Measurements from ENCODE around the gene TENM4.

The TENM4 gene

DNA sequence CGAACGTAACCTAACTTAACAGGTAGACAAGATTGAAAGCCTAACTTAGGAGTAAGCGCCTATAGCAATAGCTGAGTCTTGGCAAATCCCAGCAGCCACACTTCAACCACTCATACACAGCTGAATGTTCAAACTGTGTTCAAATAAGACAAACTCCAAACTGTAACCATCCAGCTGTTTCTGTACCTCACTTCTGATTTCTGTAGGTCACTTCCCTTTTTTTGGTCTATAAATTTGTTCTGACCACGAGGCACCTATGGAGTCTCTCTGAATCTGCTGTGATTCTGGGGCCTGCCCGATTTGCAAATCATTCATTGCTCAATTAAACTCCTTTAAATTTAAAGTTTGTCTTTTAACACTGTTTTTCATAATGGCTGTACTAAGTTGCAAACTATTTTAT is 8.2 kb upstream of the TENM4 start:
- DNase-seq (ENCODE audit: low read depth in 2 of 2, low spot score in 1 of 2) = no peak

DNA sequence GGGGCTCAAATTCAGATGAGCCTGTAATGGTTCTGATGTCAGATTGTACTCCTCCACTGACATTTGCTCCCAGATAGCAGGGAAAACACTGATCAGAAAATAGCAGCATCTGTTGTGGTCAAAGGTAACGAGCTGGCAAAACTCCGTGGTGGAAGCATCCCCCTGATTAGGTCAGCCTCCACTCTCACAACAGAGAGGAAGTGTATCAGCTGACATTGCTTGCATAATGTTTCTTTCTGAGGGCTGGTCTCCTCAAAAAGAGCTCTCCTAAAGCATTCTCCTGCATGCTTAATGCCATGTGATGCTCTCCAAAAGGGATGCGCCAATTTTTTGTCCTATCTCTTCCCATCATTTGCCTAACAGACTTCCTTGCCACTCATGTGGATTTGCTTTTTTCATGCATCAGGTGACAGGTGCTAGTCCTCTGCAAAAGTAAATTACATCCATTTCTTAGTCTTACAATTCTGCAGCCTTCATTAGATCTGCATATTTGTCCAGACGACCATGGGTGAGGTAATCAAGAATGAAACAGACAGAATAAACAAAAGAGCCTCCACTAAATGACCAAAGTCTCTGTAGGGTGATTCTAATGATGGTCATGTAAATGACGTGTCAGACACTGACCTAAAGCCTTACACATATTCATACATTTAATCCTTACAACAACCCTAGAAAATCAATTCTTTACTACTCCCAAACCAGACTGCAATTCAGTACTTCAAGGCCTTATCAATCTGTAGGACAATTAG is 6.4 kb upstream of the TENM4 start:
- no peak for DNase-seq (ENCODE audit: low read depth in 2 of 2, low spot score in 1 of 2)

DNA sequence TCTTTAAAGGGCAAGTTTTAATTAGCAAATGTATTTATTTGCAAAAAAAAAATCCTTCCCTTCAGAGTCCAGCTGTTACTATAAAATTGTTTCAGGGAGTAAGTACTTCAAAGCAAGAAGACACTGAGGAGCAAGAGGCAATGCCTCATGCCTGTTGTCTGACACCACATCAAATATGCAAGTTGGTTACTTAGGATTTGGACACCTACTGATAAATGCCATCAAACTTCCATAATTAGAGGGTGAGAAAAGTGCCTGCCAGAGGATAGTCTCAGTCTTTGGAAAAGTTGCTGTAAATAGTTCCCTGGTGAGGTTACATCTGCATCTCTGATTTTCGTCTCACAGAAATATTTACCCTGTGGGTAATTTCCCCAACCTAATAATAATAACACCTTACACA is 4.1 kb upstream of the TENM4 start:
- DNase-seq (ENCODE audit: low read depth in 2 of 2, low spot score in 1 of 2) = no peak

DNA sequence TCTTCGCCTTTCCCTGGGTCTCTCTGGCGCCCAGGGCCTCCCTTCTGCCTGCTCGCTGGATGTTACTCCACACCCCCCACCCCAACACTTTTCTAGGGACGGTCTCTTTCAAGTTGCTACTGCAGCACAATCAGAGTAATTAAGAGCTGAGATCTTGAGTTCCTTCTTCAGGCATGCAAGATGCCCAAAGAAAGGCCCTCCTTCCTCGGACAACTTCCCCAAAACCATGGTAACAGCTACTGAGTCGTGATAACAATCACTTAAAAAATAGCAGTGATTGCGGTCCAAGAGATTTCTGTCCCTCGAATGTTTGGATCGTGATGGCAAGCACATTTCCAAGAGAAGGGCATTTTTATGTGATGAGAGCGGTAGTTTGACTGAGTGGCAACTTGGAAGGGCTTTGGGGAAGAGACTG is 638 bp upstream of the TENM4 start:
- no peak for DNase-seq (ENCODE audit: low read depth in 2 of 2, low spot score in 1 of 2)

DNA sequence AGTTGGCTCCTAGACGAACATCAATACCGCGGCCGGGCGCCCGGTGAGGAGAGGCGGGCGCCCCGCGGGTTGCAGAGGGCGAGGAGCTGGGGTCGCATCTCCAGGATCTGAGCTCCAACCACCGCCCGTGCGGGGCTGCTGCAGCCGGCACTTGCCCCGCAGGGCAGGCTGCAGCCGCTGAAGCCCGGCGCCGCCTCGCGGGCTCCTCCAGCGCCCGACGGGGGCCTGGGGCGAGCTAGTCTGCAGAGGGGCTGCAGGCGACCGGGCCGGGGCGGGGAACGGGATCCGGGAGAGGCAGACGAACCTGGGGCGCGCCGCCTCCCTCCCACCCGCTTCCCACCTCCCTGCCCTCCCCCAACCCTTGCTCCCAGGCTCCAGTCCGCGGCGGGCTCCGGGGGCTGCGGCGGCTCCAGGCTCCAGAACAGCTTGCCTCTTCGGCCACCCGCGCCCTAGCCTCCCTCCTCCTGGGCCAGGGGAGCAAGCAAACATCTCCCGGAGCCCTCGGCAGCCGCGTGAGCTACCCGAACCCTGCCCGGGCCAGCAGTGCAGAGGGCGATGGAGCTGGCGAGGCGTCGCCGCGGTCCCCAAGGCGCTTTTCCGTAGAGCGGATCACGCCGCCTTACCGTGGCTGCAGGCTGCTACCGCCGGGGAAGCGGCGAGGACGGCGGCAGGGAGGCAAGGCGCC is 802 bp downstream of the TENM4 start:
- DNase-seq (ENCODE audit: low read depth in 2 of 2, low spot score in 1 of 2) = no peak

DNA sequence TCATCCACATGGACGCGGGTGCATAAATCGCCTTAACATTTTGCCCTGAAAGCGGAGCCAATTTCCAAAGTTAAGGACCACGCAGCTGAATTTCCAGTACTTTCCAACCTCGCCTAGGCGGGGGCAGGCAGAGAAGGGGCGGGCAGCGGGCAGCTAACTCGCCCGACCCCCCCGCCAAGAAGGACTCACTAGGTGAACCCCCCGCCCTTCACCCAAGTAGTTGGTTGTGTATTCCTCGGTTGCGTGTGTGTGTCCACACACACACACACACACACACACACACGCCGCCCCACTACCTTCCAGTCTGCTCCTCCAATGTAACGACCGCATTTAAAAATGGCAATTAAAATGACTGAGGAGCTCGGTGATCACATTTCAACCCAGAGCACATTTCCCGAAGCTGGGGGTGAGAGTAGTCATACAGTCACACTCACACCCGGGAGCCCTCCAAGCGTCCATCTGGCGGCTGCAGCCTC is 1.4 kb downstream of the TENM4 start:
- no peak for DNase-seq (ENCODE audit: low read depth in 2 of 2, low spot score in 1 of 2)

DNA sequence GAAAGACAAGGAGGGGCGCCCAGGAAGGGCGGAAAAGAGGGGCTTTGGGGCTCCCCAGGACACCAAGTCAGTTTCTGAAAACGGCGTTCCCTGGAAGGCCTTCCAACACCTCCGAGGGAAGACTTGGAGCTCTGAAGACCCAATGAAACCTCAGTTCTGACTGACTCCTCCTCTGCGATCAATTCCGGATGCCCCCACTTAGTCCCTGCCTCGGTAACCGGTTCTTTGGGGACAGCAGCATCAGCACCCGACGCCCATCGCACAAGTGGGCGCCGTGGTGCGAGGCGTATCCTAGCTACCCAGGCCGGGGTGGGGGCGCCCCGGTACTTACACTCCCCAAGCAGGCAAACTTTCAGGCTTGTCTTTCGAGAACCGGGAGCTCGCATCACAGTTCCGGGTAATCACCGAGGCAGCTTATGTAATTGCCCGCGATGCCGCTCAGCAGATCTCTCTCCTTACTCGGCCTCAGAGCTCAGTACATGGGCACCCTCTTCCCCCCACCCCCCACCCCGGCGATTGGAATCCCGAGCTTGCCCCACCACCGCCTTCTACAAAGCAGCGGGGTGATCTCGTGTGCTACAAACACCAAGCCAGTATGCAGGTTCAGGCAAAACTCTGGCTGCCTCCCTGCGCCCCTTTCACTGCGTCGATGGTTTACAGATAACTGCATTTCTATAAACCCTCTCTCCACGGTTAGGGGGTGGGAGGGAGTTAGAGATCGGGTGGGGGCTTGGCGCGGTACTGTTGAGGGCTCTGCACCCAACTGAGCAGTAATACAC is 2.0 kb downstream of the TENM4 start:
- DNase-seq (ENCODE audit: low read depth in 2 of 2, low spot score in 1 of 2) = no peak

DNA sequence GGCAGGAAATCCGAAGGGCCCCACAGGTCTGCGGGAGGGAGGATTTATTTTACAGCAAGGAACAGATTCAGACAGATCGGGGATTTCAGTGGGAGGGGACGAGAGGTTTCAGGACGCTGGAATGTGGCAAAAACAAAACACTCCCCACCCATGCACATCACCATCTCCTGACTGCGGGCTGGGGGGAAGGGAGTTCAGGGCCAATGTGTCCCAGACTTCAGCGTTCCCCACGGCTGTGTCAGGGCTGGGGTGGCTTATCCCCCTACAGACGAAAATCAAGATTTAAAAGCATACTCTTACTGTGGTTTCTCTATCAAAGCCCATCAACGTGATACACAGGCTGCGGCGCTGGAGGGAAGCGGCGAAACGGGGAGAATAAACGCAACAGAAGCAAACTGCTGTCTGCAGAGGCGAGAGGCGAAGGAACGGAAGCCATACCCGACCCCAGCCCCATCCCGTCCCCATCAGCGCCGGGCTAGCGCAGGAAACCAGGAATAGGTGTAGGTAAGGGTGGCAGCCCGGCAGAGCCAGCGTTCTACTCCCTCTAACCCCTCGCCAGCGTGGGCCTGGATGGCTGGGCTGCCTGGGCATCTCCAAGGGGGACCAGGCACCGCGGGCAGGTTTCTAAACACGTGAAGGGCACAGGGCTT is 2.7 kb downstream of the TENM4 start:
- no peak for DNase-seq (ENCODE audit: low read depth in 2 of 2, low spot score in 1 of 2)

DNA sequence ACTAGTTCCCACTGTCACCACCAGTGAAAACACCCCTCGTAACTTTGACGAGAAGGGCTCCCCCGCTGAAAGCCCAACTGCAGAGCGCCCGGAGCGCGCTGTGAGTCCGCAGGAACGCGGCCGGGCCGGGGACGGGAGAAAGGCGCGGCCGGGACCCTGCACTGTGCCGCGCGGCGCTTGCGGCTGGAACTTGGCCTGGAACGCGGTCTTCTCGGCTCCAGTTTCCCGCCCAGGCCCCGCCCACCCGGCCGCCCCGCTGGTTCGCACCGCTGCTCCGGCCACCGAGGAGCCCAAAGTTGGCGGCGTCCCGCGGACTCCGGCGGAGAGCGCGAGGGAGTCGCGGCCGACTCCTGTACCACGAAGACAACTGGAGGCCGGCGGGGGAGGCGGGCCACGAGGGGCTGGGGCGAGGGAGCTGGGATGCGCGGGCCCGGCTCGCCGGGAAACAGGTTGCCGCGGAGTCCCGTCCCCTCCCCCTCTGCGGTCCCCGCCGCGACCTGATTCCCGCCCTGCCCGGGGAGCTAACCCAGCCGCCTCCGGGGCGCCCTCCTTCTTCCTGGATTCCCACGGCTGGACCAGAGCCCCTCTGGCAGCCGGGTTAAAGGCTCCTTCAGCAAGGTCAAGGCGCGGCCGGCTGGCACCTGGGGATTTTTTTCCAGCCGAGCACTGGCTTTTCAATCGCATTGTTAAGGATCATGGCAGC is 3.4 kb downstream of the TENM4 start:
- no peak for DNase-seq (ENCODE audit: low read depth in 2 of 2, low spot score in 1 of 2)

DNA sequence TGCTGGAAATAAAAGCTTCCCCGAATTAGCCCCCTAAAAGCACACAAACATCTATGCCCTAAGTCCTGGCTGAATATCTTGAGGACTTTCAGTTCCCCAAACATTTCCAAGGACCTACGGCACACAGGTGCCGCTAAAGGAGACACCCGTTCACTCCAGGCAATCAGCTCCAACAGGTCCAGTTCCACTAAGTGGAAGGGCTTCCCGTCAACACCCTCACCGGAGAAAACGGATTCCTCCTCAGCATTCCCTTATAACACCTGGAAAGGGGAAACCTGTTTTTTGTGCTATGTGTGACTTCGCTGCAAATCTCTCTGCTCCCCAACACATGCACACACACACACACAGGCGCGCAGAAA is 3.9 kb downstream of the TENM4 start:
- no peak for DNase-seq (ENCODE audit: low read depth in 2 of 2, low spot score in 1 of 2)

DNA sequence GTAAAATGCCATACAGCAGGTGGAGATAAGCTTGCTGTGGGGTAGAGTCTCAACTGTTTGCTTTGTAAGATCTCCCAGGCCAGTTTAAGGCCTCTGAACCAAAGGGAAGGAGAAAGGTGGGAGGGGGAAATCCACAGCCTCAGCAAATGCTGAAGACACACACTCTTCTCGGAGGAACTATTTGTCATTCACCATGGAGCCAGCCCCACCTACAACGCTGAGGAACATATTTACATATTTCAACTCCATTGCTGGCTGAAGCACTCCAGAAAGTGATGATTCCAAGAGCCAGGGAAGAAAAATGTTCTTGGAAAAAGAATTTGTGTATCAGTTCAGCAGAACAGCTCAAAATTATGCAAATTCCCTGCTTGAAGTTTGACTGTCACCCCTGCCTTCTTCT is 6.5 kb downstream of the TENM4 start:
- no peak for DNase-seq (ENCODE audit: low read depth in 2 of 2, low spot score in 1 of 2)

DNA sequence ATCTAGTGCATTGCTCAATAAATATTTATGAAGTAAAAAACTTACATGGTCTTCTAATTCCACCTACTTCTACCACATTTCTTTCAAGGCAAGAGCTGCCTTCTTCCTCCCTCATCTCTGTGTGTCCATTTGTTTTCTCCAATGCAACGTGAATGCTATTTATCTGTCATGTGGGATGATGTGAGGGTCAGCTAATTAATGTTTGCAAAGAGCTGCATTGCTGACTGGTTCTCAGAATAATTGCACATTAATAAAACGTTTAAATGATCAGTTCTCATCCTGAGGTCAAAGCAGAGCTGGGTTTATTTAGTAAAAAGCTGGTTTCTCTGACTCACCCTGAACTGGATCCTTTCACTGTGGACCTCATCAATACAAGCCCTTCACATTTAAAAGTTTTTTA is 8.7 kb downstream of the TENM4 start:
- no peak for DNase-seq (ENCODE audit: low read depth in 2 of 2, low spot score in 1 of 2)

DNA sequence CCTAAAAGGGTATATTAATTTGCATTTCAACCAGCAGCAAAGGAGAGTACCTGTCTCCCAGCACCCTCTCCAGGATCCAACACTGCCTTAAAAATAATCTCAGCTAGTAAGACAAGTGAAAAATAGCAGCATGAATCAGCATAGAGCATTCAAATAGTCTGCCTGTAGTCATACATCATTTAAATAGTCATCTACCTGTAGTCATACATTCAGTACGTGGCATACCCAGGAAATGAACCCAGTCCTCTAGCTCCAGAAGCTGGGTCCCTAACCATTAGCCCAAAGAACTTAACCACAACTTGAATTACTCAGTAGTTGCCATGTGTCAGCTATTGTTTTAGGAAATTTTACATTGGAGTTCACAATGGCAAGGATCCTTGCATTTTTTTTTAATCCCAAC is 9.3 kb downstream of the TENM4 start:
- DNase-seq (ENCODE audit: low read depth in 2 of 2, low spot score in 1 of 2) = no peak

DNA sequence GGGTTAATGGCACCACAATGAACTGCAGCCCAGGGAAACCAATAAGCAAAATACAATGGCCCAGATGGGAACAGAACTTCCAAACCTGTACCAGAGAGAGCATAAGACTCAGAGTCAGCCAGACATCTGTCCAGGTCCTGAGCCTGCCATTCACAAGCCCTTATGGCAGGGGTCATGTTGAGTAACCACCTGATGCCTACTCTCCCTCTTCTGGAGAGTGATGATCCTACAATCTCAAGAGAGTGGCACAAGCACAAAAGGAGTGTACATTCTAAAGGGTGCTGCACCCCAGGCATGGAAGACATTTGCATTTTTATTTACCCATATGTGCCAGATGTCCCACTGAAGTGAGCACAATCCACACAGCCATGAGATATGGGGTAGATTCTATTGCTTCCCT is 10.6 kb downstream of the TENM4 start:
- no peak for DNase-seq (ENCODE audit: low read depth in 2 of 2, low spot score in 1 of 2)

DNA sequence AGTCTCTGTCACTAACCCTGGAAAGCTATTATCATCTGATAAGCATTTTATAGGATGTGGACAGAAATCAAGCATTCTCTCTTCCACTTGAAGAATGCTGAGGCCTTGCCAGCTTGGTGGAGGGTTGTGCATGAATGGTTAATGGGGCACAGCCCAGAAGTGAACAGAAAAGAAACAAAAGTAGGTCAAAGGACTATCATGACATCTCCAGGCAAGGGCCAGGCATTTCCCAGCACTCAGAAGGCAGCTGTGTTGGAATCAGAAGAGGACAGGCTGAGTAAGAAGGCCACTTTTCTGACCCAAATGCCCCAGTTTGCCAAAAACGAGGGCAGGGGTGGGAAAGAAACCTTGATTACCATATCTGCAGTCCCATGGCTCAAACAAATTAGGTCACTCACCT is 12.4 kb downstream of the TENM4 start:
- no peak for DNase-seq (ENCODE audit: low read depth in 2 of 2, low spot score in 1 of 2)

DNA sequence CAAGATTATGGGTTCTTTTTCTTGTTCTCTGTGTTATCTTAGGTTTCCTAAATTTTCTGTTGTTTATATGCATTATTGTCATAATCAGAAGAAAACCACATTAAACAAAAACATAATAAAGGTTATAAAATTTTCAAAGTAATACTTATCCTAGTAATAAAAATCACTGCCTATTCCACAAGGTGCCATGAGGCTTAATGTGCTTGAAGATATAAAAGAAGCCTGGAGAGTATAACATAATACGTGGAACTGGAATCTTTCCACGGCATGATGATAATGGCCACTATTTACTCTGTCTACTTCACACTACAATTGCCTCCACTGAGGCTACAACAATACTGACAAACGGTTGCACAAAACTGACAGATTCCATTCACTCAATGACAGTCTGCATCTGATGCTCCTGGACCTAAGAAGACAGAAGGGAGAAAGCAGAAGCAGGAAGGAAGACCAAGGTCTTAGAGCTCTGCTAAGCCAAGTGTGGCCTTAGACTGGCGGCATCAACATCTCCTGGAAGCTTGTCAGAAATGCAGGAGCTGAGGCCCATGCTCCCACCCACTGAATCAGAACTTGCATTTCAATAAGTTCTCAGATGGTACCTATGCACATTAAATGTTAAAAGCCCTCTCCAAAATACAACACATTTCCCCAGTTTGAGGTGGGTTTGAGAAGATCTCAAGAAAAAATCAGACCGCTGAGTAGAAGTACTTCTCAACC is 13.1 kb downstream of the TENM4 start:
- no peak for DNase-seq (ENCODE audit: low read depth in 2 of 2, low spot score in 1 of 2)

DNA sequence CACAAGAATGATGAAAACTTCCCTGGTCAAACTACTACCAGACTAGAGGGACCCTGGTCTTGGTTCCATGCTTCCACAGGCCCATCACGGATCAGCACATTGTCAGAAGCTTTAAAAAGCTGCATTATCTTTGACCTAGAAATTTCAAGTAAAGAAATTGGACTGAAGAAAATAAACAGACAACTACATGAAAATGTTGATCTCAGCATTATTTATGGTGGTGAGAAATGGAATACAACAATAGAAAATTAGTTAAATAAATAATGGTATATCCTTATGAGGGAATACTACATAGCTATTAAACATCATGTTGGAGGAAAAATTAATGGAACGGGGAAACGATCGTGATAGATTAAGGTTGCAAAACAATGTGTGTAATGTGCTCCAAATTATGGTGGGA is 13.7 kb downstream of the TENM4 start:
- DNase-seq (ENCODE audit: low read depth in 2 of 2, low spot score in 1 of 2) = no peak

DNA sequence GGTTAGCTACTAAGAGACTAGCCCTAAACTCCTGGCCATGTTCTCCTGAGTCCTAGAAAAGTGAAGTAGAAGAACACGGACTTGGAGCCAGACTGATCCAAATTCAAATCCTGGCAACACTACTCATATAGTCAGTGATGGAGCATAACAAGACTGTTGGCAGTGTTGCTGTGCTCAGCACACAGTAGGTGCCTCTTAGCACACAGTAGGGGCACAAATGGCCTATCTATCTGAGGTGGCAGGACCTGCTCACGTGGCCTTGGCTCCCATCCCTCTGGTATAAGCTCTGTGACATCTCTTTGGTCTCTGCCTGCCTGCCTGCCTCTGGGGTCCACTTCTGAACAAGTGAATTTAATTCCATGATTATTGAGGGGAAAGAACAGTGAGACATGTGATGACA is 15.4 kb downstream of the TENM4 start:
- DNase-seq (ENCODE audit: low read depth in 2 of 2, low spot score in 1 of 2) = no peak

DNA sequence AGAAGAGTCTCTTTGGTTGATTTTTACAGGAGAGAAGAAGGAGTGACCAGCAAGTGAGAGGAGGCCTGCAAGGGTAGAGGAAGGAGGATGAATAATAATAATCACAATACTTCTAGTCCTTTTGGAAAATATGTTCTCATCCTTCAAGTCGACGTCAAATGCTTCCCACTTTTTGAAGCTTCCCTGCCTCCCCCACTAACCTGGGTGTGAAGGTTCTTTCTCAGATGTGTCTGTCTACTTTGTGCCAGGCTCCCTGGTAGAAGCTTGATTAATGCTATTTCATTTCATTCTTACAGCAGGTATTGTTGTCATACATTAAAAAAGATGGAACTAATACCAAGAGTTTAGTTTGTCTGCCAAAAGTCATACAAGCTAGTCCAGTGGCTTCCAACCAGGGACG is 17.1 kb downstream of the TENM4 start:
- DNase-seq (ENCODE audit: low read depth in 2 of 2, low spot score in 1 of 2) = no peak

DNA sequence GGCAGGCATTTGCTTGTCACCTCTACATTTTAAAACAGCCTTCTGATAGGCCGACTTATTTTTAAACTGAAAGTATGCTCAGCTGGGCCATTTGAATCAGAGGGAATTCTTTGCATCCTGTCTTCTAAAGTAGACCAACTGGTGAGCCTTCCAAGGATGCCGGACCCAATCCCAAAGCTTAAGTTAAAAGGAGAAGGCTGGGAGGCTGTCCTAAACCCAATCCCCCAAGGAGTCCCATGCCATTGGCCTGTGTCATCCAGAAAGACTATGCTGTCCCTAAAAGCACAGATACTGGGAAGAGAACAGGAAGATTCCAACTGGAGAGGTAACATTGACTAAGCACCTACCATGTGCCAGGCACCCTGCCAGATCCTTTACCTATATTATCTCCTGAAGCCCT is 18.0 kb downstream of the TENM4 start:
- no peak for DNase-seq (ENCODE audit: low read depth in 2 of 2, low spot score in 1 of 2)

All from stimulated activated CD8-positive, alpha-beta memory T cell treated with anti-CD3 and anti-CD28 coated beads, Interleukin-4, amount 100 ng/mL, for 4 hours (primary cell).